ENCODE measurements around the gene SAPCD2. TPM values are rescaled to one million over a fixed set of nuclear protein-coding genes. Genes with fewer than 3 reads are reported as not detected.

SAPCD2 gene
- total RNA-seq, 1 donor from 2014 or later: 1.2 TPM

DNA sequence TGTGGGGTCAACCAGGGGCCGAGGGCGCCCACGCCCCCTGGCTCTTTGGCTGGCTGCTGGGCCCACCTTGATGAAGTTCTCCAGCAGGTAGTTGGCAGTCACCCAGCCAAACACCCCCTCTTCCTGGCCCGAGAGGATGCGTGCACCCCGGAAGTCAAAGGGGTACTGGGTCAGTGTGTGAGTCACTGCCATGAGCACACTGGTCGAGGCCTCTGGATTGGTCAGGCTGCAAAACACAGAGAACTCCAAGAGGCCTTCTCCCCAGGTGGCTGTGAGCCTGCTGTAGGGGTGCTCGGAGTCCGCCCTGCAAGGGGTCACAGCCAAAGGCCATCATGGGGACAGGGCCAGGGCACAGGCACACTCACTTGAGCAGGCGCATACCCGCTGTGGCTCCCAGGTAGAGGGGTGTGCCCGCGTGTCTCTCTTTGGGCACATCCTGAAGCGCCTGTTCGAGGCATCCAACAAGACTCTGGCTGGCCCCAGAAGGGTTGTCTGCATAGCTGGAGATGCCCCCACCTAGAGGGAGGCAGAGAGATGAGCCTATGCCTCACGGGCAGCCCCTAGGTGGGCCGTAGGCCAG lies 19.1 kb downstream of the SAPCD2 start:
- FAIRE-seq: no peak
- no peak for DNase-seq (ENCODE audit: low spot score in 2 of 2)

DNA sequence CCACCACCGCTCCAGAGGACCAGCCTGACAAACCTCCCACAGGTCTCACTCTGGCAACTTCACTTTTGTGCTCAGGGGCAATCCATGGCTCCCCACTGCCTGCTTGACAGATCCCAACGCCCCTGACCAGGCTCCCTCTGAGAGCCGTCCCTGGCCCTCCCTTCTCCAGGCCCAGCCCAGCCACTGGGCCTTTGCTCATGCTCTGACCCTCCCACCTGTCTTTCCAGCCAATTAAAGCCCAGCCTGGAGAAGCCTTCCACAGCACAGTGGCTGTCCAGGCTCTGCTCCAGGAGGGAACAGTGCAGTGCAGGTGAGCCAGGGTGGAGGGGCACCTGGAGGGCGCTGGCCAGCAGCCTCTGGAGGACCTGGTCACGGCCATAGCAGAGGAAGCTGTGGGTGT lies 19.8 kb downstream of the SAPCD2 start:
- no peak for FAIRE-seq
- DNase-seq (ENCODE audit: low spot score in 2 of 2): no peak

DNA sequence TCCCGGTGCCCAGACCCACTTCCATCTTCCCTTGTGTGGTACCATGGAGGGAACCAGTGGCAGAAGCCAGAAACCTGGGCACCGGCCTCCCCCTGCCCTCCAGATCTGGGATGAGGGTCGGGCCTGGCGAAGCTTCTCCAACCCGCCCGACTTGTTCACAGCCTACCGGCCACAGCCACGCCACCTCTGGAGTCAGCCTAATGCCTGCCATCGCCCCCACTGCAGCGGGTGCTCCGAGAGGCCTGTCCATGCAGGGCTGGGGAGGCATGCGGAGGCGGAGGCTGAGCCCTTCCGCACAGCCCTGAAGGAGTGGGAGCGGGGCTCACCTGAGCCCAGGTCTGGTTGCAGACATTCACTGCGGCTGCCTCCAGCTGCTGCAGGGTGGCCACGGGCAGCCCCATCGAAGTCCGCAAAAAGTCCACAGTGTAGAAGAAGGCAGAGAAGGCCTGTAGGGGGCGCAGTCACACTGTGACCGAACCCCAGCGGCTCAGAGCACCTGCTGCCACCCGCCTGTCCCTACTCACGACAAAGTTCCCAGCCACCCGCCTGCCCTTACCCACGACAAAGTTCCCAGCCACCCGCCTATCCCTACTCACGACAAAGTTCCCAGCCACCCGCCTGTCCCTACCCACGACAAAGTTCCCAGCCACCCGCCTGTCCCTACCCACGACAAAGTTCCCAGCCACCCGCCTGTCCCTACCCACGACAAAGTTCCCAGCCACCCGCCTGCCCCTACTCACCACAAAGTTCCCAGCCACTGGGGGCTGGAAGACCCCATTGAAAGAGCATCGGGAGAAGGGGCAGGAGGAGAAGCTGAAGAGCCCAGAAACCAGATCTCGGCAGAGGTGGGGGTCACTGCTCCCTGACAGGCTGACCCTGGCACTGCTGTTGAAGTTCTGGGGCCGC lies 20.6 kb downstream of the SAPCD2 start:
- DNase-seq (ENCODE audit: low spot score in 2 of 2) (peak; percentile 71 to 80), FAIRE-seq (no peak)

DNA sequence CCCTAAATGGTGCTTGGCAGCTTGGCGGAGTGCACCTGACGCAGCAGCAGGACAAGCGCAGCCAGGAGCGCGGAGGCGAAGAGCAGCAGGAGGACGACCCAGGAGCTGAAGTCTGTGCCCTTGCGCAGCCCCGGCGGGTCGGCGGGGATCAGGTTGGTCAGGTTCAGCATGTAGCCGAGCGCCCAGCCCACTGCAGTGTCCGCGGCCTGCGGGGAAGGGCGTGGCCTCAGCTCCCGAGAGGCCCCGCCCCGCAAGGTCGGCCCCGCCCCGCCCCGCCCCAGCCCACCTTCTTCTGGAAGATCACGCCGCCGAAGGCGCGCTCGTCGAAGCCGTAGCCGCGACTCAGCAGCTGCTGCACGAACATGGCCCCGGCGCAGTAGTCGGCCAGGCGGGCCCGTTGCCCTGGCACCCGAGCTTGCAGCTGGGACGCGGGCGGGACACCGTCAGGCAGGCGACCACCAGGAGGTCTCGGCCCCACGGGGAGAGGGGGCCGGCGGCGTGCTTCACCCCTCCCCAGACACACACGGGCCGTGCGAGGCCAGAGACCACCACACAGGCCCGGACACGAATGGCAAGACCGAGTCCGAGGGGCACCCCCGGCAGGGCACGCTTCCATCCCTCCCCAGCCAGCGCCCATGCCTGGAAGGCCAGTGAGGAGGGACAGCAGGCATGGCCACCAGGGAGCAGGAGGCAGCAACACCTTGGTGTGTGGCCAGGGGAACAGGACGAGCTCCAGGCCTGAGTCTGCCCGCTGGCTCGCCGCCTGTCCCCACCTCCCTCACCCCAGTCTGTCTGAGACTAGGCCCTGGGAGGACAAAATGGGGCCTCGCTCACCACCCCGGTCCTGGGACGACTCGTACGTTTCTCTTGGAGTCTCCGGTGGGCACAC lies 21.5 kb downstream of the SAPCD2 start:
- FAIRE-seq (no peak), DNase-seq (ENCODE audit: low spot score in 2 of 2) (no peak)

DNA sequence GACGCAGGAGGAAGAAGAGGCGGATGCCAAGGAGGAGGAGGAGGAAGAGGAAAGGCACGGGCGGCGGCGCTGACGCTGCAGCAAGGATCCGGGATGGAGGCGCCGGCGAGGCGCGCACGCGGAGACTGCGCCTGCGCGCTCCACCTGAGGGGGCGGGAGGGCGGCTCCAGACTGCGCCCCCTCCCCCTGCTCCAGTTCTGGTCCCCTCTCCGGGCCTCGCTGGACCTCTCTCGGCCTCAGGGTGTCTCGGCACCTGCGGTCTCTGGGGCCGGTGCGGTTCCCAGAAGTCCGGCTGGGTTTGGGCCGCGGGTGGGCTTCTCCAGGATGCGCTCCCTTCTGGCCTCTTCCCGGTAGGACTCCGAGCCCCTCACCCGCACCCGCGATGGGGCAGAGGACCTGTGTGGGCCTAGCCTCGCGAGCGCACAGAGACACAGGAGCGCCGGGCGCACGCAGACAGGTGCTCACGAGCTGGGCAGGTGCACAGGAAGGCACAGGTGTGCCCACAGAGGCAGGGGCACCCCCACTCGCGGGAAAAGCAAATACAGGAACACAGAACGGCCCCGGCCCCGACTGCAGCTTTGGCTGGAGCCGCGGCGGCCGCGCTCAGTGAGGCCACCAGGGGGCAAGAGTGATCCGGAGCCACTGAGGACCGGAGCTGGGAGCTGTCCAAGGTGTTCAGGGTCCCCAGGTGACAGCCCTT lies 24.1 kb downstream of the SAPCD2 start, which contains the start of gene NPDC1:
TSS of gene NPDC1 (minus strand) at position 90 of the 700 bp plus-strand sequence. CDS start 188 bp downstream, outside the sequence.
- FAIRE-seq: no peak
- DNase-seq (ENCODE audit: low spot score in 2 of 2): peak; percentile 92 to 93

DNA sequence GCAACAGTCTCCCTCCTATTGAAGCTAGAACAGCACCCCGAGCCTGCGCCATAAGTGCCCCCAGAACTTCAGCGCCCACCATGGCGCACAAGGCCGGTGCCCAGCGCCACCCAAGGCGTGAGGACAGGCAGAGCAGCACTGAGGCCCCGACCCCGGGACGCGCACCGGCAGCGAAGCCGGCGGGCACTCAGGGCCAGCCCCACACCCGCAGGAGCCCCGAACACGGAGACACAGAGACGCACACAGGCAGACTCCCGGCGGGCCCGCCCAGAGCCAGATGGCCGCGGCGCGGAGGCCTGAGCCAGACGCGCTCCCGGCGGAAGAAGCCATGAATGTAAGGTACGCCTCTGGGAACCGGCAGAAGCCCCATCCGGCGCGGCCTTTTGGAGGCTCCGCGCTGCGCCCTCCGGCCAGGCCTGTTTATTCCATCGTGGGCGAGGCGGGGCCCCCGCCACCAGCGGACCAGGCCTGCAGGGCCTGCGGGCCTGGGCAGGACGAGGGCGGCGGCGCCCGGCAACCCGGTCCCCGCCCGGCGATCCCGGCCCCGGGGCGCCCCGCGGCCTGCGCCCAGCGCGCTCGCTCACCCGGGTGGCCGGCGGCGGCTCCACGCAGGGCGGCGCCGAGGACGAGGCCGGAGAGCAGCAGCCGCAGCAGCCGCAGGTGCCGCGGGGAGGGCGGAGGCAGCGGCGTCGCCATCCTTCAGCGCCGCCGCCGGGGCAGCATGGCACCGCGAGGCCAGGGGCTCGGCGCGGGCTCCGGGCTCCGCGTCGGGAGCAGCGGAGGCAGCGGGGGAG lies 24.9 kb downstream of the SAPCD2 start:
- DNase-seq (ENCODE audit: low spot score in 2 of 2) (no peak), FAIRE-seq (no peak)

DNA sequence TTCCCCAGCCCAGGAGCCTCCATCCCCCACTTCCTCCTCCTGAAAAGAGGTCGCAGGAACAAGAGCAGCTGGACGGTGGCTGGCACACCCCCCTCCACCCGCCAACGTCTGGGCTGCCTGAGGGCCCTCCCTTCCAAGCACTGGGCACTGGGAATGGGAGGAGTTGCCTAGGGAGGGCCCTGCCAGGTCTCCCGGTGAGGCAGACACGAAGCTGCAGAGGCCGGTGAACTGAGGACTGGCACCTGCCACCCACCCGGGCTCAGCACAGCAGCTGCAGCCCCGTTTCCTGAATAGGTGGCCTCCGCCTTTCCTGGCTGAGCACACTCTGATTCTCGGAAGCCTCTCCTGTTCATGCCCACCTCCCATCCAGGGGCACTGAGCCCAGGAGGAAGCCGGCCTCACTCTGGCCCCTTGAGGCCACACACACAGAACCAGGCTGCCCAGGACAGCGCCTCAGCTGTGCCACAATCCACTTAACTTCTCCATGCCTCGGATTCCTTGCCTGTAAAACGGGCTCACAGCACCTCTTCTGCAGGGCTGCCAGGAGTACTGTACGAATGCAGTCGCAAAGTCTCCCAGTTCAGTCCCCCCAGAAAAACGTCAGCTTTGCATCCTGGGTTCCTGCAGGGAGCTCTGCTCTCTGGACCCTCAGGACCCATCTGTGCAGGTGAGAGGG lies 25.7 kb downstream of the SAPCD2 start:
- FAIRE-seq: no peak
- DNase-seq (ENCODE audit: low spot score in 2 of 2): peak in 1 of 2 donors; percentile 68

DNA sequence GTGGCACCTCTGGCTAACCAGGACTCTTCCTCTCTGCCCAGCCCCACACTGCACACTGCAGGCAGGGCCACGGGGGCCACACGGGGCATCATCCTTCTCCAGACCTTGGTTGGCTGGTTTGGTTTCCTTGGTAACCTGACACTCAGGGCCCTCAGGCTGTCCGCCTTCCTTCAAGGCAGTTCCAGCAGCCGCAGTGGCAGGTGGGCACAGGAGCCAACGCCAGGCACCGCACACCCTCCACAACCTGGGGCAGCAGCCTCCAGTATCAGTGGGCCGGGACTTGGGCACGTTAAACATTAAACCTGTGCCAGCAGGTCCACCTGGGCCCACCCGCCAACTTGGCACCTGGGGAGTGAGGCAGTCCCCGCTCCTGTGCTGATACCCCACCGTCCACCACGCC lies 26.3 kb downstream of the SAPCD2 start:
- FAIRE-seq (no peak), DNase-seq (ENCODE audit: low spot score in 2 of 2) (no peak)

DNA sequence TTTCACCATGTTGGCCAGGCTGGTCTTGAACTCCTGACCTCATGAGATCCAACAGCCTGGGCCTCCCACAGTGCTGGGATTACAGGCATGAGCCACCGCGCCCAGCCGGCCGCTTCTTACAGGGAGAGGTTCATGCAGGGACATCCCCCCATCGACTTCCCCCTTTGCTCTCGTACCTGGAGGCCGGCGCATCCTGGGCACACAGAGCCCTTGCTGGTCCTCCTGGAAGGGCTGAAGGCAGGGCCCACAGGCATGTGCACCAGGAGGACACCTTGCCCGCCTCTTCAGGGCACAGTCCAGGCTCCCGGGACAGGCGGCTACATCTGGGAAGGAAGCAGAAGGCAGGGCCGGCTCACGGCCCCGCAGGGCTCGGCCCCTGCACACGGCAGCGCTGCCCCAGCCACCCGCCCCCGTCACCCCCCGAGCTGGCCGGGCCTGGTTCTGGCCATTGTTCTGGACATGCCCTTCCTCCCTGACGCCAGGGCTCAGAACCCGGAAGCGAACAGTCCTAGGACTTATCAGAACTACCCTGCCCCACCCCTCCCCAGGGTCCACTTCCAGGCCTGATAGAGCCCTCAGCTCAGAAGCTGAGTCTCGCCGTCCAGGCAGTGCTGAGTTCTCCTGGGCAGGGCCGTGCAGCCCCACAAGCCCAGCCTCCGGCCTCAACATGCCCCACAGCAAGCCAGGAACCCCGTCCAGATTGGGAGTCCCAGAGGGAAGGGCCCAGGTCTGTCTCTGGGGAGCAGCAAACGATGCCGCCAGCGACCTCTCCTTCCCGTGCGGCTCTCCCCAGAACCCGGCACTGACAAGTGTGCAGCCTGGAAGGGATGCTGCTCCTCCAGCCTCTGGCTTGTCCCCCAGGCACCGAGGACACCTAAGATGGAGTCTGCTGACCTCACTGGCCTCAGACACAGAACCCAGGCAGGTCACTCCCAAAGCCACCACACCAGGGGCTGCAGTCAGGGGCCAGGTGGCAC lies 27.3 kb downstream of the SAPCD2 start:
- DNase-seq (ENCODE audit: low spot score in 2 of 2) (no peak), FAIRE-seq (no peak)

DNA sequence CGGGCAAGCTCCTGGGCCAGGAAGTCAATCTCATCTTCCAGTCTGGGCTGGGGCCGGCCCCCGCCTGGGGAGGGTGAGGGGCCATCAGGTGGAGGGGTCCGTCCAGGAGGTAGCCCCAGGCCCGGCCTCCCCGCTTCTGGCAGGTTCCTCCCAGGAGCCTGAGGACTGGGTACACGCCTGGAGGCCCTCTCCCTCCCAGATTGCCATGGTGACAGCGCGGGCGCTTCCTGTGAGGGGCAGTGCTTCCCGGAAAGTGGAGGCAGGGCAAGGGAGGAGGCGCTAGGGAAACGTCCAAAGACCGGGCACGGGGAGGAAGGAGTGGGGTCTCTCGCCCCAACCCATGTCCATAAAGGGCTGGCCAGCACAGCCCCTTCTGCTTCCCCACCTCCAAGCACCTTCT lies 29.2 kb downstream of the SAPCD2 start:
- no peak for DNase-seq (ENCODE audit: low spot score in 2 of 2)
- FAIRE-seq: no peak

DNA sequence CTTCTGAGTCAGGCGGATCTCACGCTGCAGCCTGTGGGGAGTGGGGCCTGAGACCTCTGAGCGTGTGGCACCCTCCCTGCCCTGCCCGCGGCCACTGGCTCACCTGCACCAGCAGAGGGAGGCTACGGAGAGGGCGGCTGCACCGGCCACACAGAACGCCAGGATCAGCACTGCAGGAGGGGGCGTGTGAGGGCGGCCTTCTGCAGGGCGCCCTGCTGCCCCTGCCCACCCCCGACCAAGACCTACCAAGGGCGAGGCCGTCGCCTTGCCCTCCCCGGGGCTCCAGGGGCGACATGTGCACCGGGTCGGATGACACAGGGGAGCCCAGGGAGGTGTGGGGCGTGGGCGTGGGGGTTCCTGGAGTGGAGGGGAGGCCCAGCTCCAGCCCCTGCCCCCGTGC lies 29.8 kb downstream of the SAPCD2 start:
- FAIRE-seq (no peak), DNase-seq (ENCODE audit: low spot score in 2 of 2) (no peak)

DNA sequence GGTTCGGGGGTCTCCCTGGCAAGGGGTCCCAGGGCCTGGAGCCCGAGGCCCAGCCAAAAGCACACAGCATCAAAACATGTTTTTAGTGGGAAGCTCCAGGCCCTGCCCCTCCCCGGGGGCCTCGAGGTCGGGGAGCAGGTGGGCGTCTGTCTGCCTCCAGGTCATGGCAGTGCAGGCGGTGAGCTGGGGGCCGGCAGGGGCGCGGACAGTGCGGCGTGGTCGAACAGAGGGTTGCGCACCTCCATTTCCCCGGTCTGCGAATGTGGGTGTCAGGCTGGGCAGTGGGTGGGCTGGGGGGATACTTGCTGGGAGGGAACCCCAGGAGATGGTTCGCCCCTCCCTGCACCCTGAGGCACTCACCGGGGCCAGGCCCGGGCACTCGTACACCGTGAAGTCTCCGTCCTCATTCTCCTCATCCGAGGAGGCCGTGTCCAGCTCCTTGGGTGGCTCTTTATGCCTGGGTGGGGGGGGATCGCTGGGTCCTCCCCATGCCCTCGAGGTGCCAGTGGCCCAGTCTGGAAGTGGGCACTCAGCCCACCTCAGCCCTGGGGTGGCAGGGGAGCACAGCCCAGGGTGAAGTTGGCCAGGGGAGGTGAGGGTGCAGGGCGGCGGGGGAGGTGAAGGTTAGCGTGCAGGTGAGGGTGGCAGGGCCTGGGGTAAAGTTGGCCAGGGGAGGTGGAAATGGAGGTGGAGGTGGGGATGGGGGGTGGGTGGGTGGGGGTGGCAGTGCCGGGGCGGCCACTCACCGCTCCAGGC lies 30.6 kb downstream of the SAPCD2 start:
- DNase-seq (ENCODE audit: low spot score in 2 of 2) (no peak), FAIRE-seq (no peak)

DNA sequence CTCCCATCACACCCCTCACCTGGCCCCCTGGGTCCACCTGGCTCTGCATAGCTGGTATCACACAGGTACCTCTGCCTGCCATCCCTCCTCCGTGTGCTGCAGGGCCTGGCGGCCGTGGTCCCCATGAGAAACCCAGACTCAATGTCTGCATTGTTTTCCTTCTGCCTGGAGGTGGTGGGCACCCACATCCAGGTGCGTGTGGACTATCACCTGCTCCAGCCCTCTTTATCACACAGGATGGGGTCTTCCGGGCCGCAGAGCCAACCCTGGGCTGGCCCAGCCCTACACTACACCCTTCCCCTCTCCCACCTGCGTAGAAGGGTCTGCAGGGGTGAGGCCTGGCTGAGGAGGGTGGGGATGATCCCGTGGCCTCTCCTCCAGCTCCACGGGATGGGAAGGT lies 31.4 kb downstream of the SAPCD2 start:
- FAIRE-seq: no peak

DNA sequence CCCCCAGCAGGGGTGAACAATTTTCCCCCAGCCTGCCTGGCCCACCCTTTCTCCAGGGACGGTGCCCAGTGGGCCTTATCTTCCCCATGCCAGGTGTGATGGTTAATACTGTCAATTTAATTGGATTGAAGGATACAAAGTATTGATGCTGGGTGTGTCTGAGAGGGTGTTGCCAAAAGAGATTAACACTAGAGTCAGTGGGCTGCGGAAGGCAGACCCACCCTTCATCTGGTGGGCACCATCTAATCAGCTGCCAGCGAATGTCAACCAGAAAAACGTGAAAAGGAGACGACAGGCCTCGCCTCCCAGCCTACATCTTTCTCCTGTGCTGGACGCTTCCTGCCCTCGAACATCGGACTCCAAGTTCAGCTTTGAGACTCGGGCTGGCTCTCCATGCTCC lies 32.9 kb downstream of the SAPCD2 start:
- DNase-seq (ENCODE audit: low spot score in 2 of 2) (no peak), FAIRE-seq (no peak)

More for the DNA sequence above, 31.4 kb downstream of the SAPCD2 start:
- DNase-seq (ENCODE audit: low spot score in 2 of 2): no peak

DNA sequence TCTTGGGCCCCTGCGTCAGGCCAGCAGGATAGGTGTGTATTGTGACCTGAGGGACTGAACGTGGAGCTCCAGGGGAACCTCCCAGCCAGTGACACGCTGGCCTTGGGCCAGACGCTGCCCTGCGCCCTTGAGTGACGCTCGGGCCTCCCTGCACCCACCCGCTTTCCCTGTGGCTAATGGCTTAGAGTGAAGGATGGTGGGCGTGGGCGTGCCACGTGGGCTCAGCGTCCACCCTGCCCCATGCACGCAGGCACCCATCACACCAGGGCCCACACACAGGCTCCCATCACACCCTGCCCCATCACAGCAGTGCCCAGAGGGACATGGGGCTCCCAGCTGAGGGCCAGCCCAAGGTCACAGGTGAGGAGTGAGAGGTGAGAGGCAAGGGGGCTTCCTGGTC lies 33.3 kb downstream of the SAPCD2 start:
- FAIRE-seq: no peak
- no peak for DNase-seq (ENCODE audit: low spot score in 2 of 2)

DNA sequence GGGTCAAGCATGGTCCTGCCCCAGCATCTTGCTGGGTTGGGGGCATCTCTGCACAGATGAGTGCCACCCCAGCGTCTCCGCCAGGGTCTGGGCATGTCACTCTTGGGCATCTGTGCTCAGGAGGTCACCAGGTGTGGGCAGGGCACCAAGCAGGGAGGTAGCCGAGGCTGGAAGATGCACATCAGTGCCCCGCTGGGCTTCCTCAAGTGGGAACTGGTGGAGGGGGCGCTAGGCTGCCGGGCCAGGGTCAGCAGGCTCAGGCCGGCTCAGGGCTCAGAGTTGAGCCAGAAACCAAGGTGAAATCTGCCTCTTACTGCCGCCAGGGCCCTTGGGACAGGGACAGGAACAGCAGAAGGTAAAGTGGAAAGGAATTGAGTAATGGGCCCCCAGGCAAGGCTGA lies 34.4 kb downstream of the SAPCD2 start:
- DNase-seq (ENCODE audit: low spot score in 2 of 2): no peak

DNA sequence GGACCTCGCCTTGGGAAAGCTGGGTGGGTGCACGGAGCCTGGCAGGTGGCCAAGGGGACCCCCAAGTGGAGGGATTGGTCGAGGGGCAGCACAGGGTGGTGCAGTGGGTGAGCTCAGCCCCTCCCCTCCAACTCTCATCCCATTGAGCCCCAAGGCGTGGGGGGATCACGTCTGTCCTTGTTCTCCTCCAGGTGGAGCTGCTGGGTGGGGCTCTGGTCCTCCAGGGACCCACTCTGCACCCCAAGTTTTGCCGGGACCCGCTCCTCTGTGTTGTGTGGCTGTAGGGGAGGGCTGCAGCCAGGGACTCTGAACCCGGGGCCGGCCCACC lies 34.9 kb downstream of the SAPCD2 start:
- FAIRE-seq: no peak
- DNase-seq (ENCODE audit: low spot score in 2 of 2): no peak

More for the DNA sequence above, 34.4 kb downstream of the SAPCD2 start:
- FAIRE-seq: no peak
